Prostate gland (tissue), 2 donors: ENCODE results near the gene SAXO1.

ENCODE experiments used
- POLR2AphosphoS5 ChIP-seq: sonication (generic); formaldehyde crosslinking; IDR thresholded peaks from one replicate; pipeline ENCODE4 v1.6.1; 2017; ENCODE audit warnings: antibody characterized with exemption
- TF ChIP-seq, protein P1 (sequence below), 4 experiments: fragments of 200-600 bp in 2 of 4; fragments of 450-650 bp in 2 of 4; sonication (generic) in 2 of 4; IDR thresholded peaks; 1 replicate in 3 of 4; 2 replicates in 1 of 4; pipeline ENCODE4 v1.5.1; 2016 to 2019; ENCODE audit warnings: antibody characterized with exemption in 4 of 4, mild to moderate bottlenecking in 2 of 4, moderate library complexity in 2 of 4

DNA sequence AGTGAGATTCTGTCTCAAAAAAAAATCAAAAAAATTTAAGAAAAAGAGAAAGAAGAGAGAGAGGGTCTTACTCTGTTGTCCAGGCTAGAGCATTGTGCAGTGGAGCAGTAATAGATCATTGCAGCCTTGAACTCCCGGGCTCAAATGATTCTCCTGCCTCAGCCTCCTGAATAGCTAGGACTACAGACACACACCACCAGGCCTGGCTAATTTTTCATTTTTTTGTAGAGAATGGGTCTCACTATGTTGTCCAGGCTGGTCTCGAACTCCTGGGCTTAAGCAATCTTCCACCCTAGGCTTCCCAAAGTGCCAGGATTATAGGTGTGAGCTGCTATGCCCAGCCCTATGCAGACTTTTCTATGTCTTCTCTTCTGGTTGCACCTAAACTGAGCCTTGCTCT, 41.2 kb upstream of the SAXO1 start:
- TF ChIP-seq, protein P1, sequence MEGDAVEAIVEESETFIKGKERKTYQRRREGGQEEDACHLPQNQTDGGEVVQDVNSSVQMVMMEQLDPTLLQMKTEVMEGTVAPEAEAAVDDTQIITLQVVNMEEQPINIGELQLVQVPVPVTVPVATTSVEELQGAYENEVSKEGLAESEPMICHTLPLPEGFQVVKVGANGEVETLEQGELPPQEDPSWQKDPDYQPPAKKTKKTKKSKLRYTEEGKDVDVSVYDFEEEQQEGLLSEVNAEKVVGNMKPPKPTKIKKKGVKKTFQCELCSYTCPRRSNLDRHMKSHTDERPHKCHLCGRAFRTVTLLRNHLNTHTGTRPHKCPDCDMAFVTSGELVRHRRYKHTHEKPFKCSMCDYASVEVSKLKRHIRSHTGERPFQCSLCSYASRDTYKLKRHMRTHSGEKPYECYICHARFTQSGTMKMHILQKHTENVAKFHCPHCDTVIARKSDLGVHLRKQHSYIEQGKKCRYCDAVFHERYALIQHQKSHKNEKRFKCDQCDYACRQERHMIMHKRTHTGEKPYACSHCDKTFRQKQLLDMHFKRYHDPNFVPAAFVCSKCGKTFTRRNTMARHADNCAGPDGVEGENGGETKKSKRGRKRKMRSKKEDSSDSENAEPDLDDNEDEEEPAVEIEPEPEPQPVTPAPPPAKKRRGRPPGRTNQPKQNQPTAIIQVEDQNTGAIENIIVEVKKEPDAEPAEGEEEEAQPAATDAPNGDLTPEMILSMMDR (IDR thresholded peaks at IDR 0.05), result no peak
- TF ChIP-seq POLR2AphosphoS5, result no peak
